HG03571 (cell line): ENCODE measurements around the gene DLGAP1.

ENCODE experiments used
- ATAC-seq: cut with Tn5 transposase; IDR thresholded peaks from one replicate; pipeline ENCODE4 v1.9.1; 2021; ENCODE audit not compliant: unreplicated experiment

DLGAP1 gene

DNA sequence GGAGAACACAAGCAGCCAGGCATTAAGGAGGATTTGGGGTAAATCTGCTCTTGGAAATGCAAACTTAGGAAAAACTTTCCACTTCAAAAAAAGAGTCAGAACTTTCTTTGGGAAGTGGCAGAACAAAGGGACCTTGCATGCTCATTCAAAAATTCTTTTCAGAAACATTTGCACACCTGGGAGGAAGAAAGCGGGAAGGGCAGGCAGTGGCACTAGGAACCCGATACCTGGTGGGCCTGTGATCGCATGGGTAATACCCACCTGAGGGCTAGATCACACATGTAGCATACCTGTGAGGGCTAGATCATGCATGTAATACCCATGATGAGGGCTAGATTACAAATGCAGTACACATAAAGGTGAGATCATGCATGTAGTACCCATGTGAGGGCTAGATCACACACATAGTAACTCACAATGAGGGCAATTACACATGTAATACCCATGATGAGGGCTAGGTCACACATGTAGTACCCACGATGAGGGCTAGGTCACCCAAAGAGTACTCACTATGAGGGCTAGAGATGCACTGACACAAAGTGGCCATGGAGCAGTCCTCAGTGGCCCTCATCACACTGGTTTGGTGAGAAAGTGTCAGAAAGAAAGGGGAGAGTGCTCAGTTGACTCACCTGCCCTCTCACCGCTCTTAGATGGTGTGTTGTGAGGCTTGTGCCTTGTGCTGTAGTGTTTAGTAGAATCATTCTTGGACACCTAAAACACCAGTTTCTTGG is 212.5 kb downstream of the DLGAP1 start:
- ATAC-seq: no peak

- ATAC-seq: no peak
Measured at GRCh38 chr18:4241090-4241617, 214.0 kb downstream of the DLGAP1 start.

DNA sequence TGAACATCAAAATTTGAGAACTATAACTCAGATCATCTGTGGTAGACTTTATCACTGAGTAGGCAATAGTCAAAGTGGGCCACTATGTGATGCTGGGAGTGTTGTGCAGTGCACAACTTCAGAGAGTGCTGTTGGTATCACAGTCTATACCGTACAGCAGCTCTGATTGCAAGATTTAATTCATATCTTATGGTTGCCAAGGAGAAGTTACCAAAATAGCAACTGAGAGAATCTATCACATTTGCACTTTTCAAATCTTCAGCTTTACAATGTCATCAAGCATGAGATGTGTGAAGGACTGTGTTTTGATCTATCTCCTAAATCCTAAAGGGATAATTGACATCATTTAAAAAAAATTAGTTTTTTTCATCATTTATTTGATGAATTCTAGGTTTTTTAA is 216.1 kb downstream of the DLGAP1 start:
- ATAC-seq: no peak

DNA sequence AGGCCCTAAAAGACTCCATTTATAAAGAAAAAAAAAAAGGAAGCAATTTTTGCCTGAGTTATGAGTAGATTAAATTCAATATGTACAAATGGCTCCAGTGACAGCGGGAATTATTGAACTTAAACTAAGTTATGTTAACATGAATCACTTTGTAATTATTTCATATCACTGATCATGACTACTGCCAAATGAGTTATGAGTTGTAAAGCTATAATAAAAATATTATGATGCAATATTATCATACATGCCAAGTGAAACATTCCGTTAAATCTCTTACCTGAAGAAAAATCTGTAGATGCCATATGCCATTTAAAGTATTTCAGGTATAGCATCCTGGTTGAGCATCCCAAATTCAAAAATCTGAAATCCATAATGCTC is 217.5 kb downstream of the DLGAP1 start:
- ATAC-seq: no peak

DNA sequence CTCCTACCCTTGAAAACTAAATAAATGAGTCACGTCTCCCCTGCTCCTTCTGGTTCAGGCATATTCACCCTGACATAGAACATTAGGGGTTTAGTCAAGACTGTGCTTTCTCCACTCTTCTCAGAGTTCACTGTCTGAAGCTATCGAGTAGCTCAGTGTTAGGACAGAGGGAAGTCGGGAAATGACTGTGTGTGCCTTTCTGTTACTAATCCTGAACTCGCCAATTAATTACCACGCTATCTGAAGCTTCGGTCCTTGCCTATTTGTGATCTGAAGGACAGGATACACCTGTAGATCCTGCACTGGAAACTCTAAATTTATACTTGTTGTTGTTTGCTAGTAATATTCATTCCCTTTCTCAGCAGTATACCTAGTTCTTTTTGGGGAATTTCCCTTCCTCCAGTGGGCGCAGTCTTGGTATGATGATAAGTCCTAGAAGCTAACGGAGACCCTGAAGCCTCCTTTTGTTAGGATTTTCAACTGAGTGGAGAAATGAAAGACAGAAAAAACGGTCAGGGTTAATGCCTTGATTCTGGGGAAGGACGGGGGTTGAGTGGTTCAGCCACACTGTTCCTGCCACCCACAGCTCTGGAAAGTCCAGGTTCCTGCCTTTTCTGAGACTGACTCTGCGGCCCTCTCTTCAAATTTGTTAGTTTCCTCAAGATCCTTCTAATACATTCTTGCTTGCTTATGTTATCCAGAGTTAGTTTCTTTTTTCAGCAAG is 218.0 kb downstream of the DLGAP1 start:
- no peak for ATAC-seq

GRCh38 chr18:4233468-4233867 is 221.6 kb downstream of the DLGAP1 start:
- ATAC-seq: no peak

DNA sequence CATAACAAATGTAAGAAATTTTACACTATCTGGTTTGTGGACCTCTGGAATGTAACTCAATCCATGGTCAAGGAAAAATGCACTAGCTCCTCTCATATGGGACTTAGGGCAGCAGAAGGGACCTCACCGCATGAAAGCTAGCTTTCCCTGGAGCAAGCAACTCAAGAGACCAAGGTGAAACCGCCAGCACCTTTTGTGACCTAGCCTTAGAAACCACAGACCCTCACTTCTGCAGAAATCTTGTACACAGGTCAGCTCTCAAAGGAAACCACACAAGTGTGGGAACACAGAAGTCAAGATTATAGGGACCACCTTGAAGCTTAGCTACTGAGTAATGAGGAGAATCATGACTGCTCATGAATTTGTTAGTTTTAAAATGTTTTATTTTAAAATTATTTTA is 222.5 kb downstream of the DLGAP1 start:
- ATAC-seq: no peak

DNA sequence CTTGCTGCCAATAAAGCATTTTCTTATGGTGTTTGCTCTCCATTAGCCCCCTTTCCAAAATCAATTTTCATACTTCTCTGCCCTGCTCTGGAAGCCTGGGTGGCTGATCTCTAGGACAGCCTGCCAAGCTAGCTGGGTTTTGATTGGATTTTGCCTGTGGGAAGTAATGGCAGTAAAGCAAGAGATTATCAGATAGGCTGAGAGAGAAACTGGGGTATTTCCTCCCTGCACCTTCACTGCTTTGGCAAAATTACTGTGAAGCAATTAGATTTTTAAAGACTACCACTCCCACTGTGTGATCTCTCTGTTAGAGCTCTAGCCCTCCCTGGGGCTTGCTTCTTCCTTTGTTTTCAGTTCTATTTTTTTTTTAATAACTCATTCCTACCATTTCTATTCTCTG is 223.8 kb downstream of the DLGAP1 start:
- no peak for ATAC-seq

DNA sequence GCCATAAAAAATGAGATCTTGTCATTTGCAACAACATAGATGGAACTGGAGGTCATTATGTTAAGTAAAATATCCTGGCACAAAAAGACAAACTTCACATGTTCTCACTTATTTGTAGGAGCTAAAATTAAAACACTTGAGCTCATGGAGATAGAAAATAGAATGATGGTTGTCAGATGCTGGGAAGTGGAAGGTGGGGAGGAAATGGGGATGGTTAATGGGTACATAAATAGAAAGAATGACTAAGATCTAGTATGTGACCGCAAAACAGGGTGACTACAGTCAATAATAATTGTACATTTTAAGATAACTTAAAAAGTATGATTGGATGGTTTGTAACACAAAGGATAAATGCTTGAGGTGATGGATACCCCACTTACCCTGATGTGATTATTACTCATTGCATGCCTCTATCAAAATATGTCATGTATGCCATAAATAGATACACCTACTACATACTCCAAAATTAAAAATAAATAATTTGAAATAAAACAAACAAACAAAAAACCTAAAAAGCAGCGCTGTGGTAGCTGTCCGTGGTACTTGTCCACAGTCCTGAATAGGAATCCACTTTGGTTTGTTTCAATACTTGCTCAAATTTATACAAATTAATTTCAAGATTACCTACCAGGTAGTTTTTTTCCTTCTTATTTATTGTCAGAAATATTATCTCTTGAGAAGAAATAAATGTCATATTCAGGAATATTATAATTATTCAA is 224.5 kb downstream of the DLGAP1 start:
- ATAC-seq: no peak

DNA sequence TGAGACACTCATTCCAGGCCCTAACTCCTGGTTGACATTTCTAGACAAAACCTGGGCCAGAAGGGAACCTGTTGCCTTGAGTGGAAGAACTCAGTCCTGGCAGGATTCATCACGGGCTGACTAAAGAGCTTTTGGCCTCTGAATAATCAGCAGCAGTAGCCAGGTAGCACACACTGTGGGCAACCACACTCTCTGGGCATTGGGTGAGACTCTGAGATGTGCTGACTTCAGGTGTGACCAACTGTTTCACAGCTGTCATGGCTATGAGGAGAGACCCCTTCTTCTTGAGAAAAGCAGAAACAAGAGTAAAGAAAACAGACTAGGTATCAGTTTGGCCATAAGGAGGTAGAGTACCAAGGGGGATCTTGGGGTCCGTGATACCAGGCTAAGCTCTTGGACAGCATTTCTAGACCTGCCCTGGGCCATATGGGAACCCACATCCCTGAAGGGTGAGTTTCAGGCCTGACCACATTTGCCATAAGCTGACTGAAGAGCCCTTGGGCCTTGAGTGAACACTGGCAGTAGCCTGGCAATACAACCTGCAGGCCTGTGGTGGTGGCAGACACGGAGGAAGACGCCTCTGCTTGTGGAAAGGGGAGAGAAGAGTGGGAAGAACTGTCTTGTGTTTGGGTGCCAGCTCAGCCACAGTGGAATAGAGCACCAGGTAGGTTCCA is 230.9 kb downstream of the DLGAP1 start:
- no peak for ATAC-seq

DNA sequence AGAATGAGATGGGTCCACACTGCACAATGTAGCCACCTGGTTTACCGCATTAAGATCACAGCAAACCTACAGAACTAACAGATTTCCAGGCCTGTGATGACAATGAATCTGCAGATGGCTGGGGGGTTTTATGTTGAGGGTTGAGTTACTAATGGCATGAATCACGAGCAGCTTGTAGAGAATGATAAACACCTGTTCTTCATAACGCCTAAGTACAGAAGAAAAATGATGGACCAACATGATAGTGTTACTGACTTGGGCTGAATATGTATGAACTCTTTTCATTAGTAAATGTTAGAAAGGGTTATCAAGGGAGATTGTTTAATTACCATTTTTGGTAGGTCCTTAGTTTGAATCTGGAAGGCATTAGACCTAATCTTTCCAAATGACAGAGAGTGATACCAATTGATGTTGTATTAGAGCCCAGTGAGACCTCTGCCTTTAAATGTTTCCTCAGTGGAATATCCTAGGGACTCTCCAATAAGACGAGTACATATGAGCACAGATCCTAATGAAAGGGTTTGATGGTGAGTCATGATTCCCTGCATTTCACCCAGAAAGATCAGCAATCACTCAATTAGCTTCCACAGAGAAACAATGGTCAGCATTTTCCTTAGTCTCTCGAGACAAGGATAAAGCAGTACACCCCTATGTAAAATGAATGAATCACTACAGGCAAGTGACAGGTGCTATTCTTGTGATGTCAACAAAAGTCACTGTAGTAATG is 243.8 kb downstream of the DLGAP1 start:
- ATAC-seq: no peak

DNA sequence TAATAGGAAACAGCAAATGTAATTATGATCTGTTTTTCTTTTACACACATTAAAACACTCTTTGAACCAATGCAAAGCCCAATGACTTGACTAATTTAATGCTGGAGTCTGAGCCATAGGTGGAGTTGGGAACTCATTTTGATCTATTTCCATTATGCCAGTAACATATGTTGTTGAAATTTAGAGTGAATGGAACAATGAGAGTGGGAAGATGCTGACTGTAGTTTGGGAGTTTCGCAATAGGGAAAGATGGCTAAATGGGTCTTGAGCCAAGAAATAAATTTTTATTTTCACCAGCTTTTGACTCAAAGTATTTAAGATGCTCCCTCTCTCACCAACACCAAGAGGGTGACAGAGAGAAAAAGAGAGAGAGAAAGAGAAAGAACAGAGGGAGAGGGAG is 246.7 kb downstream of the DLGAP1 start:
- ATAC-seq: no peak

DNA sequence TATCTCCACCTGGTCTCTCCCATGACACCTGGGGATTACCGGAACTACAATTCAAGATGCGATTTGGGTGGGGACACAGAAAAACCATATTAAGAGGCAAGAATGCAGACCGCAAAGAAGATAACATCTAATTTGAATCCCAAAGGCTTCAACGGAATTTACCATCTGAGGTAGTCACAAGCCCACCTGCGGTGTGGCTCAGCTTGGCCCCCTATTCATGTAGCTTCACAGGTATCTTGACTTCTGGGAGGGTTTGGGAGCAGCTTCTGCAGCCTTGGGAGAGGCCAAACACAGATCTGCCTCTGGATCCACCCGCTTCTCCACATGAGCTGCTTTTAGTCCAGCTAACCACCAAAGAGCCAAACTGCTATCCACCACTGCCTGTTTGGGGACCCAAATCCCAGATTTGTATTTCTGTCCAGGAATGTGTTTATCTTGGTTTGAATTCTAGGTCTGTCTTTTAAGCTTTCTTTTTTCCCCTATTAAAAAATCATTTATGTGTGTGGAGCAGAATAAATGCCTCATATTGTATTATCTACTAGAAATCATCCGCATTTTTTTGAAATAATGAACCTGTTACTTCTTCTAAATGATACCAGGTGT is 247.6 kb downstream of the DLGAP1 start:
- no peak for ATAC-seq

DNA sequence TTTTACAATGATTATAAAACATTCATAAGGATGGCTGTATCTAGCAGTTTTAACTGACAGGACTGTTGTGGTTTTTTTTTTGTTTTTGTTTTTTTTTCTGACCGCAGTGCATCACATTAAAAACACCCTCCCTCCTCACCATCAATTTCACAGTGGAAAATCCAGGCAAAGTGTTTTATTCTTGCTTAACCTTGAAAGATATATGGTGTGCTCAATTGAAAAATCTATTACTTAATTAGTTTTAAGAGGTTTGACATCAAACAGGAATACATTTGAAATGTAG is 250.7 kb downstream of the DLGAP1 start:
- no peak for ATAC-seq

DNA sequence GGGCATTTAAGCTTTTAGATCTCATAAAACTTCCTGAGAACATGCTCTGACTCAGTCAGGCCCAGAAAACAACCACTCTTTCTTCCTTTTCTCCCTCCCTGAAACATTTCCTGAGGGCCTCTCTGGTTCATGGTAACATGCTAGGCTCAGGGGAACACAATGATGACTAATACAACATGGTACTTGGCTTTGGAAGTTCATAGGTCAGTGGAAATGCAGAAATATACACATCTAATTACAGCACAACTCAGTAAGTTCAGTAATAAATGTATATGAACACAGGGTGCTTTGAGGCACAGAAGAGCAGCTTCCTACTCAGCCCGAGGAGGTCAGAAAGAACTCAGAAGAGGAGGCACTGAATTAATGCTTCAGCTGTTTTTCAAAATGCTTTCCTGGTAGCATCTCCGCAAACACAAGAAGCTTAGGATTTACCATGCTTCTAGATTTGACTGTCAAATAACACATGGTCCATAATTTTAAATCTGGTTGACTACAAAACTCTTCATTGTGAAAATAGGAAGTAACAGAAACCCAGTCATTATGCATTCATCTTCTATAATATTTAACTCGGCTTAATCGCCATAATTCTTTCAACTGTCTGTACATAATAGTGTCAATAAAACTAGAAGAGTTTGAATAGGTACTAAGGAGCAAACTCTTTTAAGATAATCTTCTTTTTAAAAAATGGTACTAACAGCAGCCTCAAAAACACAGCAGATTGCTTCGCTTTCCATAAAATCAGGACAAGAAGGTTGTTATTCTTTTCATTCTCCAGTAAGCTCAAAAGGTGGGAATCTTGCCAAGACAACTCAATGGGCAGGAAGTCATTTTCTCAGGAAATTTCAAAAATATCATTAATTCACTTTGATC is 251.3 kb downstream of the DLGAP1 start:
- ATAC-seq: no peak

DNA sequence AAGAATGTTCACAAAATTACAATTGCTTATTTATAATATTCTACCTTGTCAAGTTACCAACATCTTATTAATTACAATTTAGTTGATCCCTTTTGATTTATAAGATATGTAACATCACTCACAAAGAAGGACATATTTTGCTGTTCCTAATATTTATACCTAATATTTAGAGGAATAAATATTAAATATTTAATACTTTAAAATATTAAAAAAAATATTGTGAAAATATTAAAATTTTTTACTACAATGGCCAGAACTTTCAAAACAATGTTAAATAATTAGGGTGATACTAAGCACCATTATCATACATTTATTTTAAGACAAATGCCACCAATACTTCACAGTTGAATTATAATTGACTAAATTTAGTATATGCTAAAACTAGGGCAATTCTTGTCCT is 254.7 kb downstream of the DLGAP1 start:
- ATAC-seq: no peak

GRCh38 chr18:4198956-4199355 is 256.2 kb downstream of the DLGAP1 start:
- ATAC-seq: no peak

GRCh38 chr18:4196351-4196750 is 258.8 kb downstream of the DLGAP1 start:
- ATAC-seq: no peak

GRCh38 chr18:4193086-4193485 is 262.0 kb downstream of the DLGAP1 start:
- no peak for ATAC-seq
